DND-41 (cell line): ENCODE results near the gene OR14K1.

Experiments
- EZH2 ChIP-seq: IDR thresholded peaks from 3 replicates; pipeline ENCODE4 v1.6.1; 2012; ENCODE audit warnings: borderline replicate concordance, low read depth, mild to moderate bottlenecking, moderate library complexity, low read length, inconsistent platforms; ENCODE audit not compliant: severe bottlenecking
- TF ChIP-seq, protein P1 (sequence below): IDR thresholded peaks from 2 replicates; pipeline ENCODE4 v1.5.1; 2012; ENCODE audit warnings: borderline replicate concordance, low read length, moderate library complexity, mild to moderate bottlenecking; ENCODE audit not compliant: poor library complexity, severe bottlenecking; ENCODE audit errors: extremely low read depth

DNA sequence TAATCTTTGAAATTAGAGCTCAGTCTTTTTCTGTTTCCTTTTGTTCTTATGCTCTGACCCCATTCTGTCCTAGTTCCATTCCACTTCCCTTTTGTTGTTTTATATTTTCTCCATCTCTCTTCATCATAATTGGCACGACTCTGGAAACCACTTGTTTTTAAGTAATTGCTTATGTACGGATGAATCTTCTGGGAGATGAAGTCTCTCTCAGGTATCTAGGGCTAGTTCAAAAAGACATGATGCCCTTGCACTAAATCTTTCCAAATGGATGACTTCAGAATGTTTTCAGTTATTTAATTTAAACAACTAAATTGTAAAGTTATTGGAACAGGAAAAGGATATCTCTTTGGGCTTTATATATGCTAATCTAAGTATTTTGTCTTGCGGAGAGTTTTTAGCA is 21.9 kb upstream of the OR14K1 start, which contains the start of gene OR6F1:
- TF ChIP-seq, protein P1, sequence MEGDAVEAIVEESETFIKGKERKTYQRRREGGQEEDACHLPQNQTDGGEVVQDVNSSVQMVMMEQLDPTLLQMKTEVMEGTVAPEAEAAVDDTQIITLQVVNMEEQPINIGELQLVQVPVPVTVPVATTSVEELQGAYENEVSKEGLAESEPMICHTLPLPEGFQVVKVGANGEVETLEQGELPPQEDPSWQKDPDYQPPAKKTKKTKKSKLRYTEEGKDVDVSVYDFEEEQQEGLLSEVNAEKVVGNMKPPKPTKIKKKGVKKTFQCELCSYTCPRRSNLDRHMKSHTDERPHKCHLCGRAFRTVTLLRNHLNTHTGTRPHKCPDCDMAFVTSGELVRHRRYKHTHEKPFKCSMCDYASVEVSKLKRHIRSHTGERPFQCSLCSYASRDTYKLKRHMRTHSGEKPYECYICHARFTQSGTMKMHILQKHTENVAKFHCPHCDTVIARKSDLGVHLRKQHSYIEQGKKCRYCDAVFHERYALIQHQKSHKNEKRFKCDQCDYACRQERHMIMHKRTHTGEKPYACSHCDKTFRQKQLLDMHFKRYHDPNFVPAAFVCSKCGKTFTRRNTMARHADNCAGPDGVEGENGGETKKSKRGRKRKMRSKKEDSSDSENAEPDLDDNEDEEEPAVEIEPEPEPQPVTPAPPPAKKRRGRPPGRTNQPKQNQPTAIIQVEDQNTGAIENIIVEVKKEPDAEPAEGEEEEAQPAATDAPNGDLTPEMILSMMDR, result no peak
- TF ChIP-seq EZH2, result no peak
